Measurements from ENCODE around the gene FRMPD4. TPM values are rescaled to one million over a fixed set of nuclear protein-coding genes. Genes with fewer than 3 reads are reported as not detected.
A peak's percentile ranks its signal among the peaks of the same experiment; 100 is the strongest.

Gene FRMPD4
- total RNA-seq, 1 donor from 2014 or later = 1.7 TPM

GRCh38 chrX:12396584-12396983, 258.3 kb downstream of the FRMPD4 start:
- Mint-ChIP-seq H3K4me3 (ENCODE audit: unreplicated experiment) (no peak overlapping the region), H3K9me3 (ENCODE audit: unreplicated experiment) (peaks cover 25% of the 10 kb centered on the region), H3K36me3 (ENCODE audit: unreplicated experiment) (no peaks in the 10 kb centered on the region), H3K4me1 (ENCODE audit: unreplicated experiment) (no peaks in the 10 kb centered on the region), H3K27me3 (ENCODE audit: unreplicated experiment) (no peaks in the 10 kb centered on the region), H3K27ac (ENCODE audit: unreplicated experiment) (no peak overlapping the region)
- DNase-seq (ENCODE audit: extremely low spot score, unreplicated experiment) = no peak
- TF ChIP-seq CTCF (IDR thresholded peaks at IDR 0.05) = no peak

- no peaks in the 10 kb centered on the region for H3K27me3 Mint-ChIP-seq (ENCODE audit: unreplicated experiment)
- no peak overlapping the region for H3K27ac Mint-ChIP-seq (ENCODE audit: unreplicated experiment)
- H3K4me1 Mint-ChIP-seq (ENCODE audit: unreplicated experiment) = peaks cover 14% of the 10 kb centered on the region
- TF ChIP-seq CTCF (IDR thresholded peaks at IDR 0.05) = no peak
- H3K9me3 Mint-ChIP-seq (ENCODE audit: unreplicated experiment) = peaks cover 18% of the 10 kb centered on the region
- H3K36me3 Mint-ChIP-seq (ENCODE audit: unreplicated experiment) = no peaks in the 10 kb centered on the region
- no peak for DNase-seq (ENCODE audit: extremely low spot score, unreplicated experiment)
- no peak overlapping the region for H3K4me3 Mint-ChIP-seq (ENCODE audit: unreplicated experiment)
These were observed 261.9 kb downstream of the FRMPD4 start for GRCh38 chrX:12400218-12400617.

- Mint-ChIP-seq H3K27me3 (ENCODE audit: unreplicated experiment) (no peaks in the 10 kb centered on the region), H3K9me3 (ENCODE audit: unreplicated experiment) (peaks cover 23% of the 10 kb centered on the region), H3K4me3 (ENCODE audit: unreplicated experiment) (no peak overlapping the region), H3K36me3 (ENCODE audit: unreplicated experiment) (no peaks in the 10 kb centered on the region), H3K4me1 (ENCODE audit: unreplicated experiment) (peaks cover 24% of the 10 kb centered on the region), H3K27ac (ENCODE audit: unreplicated experiment) (no peak overlapping the region)
- no peak for DNase-seq (ENCODE audit: extremely low spot score, unreplicated experiment)
- no peak for TF ChIP-seq CTCF (IDR thresholded peaks at IDR 0.05)
These were observed 263.0 kb downstream of the FRMPD4 start for GRCh38 chrX:12401252-12401651.

GRCh38 chrX:12403474-12404082, 265.3 kb downstream of the FRMPD4 start:
- Mint-ChIP-seq H3K27me3 (ENCODE audit: unreplicated experiment) (no peaks in the 10 kb centered on the region), H3K27ac (ENCODE audit: unreplicated experiment) (peak overlapping the region; percentile 3), H3K9me3 (ENCODE audit: unreplicated experiment) (peaks cover 23% of the 10 kb centered on the region), H3K36me3 (ENCODE audit: unreplicated experiment) (no peaks in the 10 kb centered on the region), H3K4me3 (ENCODE audit: unreplicated experiment) (no peak overlapping the region), H3K4me1 (ENCODE audit: unreplicated experiment) (peaks cover 37% of the 10 kb centered on the region)
- DNase-seq (ENCODE audit: extremely low spot score, unreplicated experiment) = no peak
- no peak for TF ChIP-seq CTCF (IDR thresholded peaks at IDR 0.05)

- DNase-seq (ENCODE audit: extremely low spot score, unreplicated experiment) = no peak
- no peak for TF ChIP-seq CTCF (IDR thresholded peaks at IDR 0.05)
- Mint-ChIP-seq H3K27ac (ENCODE audit: unreplicated experiment) (peak overlapping the region; percentile 81), H3K36me3 (ENCODE audit: unreplicated experiment) (no peaks in the 10 kb centered on the region), H3K4me1 (ENCODE audit: unreplicated experiment) (peaks cover 48% of the 10 kb centered on the region), H3K27me3 (ENCODE audit: unreplicated experiment) (no peaks in the 10 kb centered on the region), H3K9me3 (ENCODE audit: unreplicated experiment) (peaks cover 16% of the 10 kb centered on the region), H3K4me3 (ENCODE audit: unreplicated experiment) (no peak overlapping the region)
These were observed 267.0 kb downstream of the FRMPD4 start for GRCh38 chrX:12405306-12405705.

Measured in osteocyte (in vitro differentiated cells).